HG02610 (cell line): ENCODE results near the gene RPE65.
"Not testable (repeated sequence)": the region's sequence is repeated elsewhere in the genome, so short reads cannot be mapped to it uniquely, and the experiment has no call there.

Experiments used
- ATAC-seq: cut with Tn5 transposase; IDR thresholded peaks from one replicate; pipeline ENCODE4 v1.9.1; 2021; ENCODE audit warnings: mild to moderate bottlenecking, moderate library complexity; ENCODE audit not compliant: unreplicated experiment

RPE65 gene

DNA sequence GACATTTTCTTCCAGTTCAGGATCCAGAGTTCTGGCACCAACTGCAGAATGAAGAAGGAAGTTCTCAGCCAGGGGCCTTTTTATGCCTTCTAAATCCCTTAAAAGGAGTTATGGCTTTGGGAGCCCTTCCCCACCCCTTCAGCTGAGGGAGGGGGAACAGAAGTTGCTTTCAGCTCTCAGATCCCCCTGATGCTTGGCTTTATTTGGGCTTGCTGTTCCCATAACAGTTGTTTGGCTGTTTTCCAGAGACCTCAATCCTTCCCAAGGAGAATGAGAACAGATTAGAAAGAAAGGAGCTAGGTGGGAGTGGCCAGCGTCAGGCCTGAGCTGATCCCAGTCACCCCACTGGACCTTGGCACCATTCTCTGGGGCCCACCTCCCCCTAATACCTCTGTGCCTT, at the start of gene RPE65:
TSS of gene RPE65 (minus strand) at position 54 of the 400 bp plus-strand sequence. CDS start at position 5, 49 bp downstream.
- no peak for ATAC-seq

DNA sequence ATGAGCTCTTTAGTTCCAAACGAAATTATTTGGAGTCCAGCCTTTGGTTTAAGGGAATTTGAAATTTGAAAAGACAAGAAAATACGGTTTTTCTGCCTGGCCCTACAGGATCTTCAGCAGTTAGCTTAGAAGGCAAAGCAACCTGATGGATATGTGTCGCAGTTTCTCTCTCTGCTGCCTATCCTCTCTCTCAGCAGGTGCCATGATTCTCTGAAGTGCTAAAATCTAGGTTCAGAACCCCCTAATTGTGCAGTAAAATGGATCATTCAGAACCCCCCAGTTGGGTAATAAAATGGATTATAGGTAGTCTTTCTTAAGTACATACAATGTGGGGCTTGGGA, 47.6 kb upstream of the RPE65 start:
- ATAC-seq: peak; percentile 18

DNA sequence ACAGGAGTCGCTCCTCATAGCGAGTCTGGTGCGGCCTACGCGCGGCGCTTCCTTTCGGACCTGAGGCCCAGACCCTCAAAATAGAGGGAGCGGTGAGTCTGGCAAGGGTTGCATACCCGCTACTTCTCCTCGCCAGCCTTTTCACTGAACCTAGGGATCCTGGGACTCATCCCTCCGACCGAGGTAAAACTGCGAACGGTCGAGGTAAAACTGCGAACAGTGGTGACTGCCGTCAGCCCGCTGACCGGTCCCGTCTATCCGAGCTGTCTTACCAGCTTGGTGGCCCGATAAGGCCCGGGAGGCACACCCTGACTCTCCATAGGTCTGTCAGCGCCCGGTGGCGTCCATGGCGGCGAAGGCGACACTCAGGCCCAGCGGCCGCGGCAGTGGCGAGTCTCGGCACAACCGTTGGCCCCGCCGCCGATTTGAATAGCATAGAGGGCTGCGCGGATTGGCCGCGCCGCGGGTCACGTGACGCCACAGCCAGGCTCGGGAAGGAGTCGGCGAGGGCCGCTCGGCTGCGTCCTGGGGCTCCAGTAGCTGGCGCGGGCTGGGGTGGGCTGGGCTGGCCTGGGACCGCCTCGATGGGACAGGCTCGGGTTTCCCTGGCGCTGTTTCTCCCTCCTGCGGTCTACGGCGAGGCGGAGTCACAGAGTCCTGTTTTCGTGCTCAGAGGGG, 47.1 kb upstream of the RPE65 start, which contains the start of gene DEPDC1:
TSS of gene DEPDC1 (minus strand) at position 403 of the 678 bp plus-strand sequence. CDS start at position 320, 83 bp downstream.
- peak; percentile 98 for ATAC-seq

DNA sequence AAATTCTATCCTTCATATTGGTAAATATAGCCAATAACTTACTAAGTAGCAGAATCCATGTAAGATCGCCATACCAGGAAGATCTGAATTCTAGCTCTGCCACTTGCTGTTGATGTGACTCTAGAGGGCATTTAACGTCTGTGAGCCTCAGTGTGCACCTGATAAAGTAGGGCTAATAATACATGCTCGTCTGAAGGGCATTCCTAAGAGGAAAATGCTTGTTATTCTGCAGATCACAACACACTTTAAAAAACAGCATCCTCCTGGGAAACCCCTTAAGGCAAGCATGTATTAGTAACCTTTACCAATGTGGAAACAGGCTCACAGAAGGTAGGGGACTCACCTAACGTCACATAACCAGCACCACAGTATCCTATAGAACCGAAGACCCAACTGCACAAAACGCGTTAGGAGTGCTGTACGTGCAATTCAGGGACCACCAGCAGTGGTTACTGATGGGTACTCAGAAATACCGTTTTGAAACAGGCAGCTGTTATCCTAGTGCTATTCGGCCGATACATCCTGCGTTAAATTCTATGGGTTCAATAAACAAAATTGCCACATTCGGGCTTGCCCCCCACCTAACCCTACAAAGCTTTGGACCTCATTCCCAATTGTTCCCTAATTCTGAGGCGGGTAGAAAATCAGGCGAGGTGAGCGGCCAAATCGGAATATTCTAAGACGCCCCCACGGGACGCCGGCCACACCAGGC, 46.4 kb upstream of the RPE65 start:
- no peak for ATAC-seq

DNA sequence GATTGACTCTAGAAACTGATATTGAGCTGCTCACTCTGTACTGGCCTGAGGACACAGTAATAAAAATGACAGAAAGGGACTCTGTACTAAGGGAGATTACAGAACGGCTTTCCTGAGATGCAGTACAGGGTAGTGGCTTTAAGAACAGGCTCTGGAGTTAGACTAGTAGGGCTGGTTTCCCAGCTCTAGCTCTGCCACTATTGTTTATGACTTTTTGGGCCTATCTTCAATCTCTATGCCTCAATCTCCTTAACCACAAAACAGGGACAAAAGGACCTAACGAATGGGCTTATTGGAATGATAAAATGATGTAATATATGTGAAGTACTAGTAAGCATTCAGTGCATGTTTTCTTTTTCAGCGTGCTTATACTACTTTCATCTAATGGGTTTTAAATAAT, 45.8 kb upstream of the RPE65 start:
- no peak for ATAC-seq

DNA sequence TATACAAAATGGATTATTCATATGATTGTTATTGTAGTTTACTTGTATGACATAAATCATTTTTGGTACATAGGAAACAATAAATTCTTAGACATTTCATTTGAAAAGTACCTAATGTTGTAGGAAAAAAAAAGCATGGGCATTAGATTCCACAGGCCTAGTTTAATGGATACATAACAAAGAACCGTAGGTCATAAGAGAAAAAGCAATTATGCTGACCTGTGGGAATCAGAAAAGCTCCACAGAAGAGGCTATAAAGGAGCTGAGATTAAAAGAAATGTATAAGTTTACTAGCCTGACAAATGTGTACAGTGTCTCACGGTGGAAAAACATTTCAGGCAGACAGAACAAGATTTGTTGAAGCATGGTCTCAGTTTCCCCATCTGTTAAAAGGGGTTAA, 43.4 kb upstream of the RPE65 start:
- no peak for ATAC-seq

DNA sequence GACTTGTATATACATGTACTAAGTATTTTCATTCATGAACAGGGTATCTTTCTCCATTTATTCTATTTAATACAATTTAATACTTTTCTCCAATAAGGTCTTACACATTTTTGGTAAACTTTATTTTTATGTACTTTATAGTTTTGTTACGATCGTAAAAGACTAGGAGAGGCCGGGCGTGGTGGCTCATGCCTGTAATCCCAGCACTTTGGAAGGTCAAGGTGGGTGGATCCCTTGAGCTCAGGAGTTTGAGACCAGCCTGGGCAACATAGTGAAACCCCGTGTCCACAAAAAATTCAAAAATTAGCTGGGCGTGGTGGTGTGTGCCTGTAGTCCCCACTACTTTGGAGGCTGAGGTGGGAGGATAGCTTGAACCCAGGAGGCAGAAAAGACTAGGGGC, 42.5 kb upstream of the RPE65 start:
- not testable (repeated sequence) for ATAC-seq

DNA sequence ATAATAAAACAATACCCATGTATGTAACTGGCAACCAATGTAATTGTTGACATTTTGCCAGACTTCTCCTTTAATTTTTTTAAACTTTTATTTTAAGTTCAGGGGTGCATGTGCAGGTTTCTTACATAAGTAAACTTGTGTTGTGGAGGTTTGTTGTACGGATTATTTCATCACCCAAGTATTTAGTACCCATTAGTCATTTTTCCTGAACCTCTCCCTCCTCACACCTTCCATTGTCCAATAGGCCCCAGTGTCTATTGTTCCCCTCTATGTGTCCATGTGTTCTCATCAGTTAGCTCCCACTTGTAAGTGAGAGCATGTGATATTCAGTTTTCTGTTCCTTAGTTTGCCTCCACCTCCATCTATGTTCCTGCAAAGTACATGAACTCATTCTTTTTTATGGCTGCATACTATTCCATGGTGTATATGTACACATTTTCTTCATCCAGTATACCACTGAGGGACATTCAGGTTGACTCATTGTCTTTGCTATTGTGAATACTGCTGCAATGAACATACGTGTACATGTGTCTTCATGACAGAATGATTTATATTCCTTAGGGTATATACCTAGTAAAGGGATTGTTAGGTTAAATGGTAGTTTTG, 40.4 kb upstream of the RPE65 start:
- ATAC-seq: no peak

DNA sequence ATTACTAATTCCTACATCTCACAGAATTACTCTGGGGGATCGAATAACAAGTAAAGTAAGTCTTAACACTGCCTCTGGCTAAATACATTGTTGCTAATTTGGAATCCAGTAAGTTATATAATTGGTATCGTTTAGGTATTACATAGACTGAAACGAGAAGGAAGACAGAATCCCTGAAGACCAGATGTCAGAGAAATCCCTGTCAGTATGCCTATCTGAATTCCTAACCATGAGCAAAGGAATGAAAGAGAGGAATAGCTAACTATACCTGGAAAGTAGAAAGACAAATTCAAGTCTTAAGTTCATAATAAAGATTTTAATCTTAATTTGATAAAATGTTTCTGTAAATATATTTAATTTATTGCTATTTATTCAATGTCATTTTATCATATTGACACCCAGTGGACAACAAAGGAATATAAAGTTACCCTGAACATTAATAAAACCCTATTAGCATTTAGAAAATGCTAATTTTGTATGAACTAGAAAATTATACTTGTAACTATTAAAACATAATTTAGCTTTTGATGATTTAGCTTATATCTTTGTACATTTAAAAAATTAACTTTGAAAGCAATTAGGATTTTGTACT, 35.8 kb upstream of the RPE65 start:
- no peak for ATAC-seq

DNA sequence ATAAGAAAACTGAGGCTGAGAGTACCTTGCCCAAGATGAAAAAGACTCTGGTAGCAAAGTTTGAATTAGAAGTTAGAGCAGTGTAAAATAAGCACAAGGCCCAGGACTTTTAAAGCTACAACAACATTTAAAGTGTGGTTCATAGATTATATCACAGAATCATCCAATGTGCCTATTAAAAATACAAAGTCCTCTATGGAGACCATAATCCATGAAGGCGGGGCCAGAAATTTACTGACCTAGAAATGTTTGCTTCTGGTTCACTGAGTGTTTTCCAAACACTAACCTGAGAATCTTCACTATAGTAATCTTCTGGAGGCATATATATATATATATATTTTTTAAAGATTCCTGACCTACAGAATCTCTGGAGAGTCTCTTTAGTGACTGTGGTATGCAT, 34.9 kb upstream of the RPE65 start:
- ATAC-seq: no peak

DNA sequence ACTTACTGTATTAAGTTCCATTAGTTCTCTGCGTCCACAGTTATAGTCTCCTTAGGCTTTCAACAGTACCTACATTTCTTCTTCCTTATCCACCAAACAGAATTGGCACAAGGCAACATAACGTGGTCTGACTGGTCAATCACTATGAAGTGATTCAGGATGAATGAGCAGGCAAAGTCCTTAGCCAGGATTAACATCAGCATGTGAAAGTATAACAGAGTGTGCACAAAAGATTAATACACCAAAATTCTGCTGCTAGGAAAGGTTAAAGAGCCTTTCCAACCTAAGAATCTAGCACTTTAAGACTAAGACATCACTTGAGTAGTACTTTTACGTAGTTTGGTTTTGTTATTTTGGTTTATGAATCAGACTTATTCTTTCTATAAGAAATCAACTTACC, 31.3 kb upstream of the RPE65 start:
- ATAC-seq: no peak

DNA sequence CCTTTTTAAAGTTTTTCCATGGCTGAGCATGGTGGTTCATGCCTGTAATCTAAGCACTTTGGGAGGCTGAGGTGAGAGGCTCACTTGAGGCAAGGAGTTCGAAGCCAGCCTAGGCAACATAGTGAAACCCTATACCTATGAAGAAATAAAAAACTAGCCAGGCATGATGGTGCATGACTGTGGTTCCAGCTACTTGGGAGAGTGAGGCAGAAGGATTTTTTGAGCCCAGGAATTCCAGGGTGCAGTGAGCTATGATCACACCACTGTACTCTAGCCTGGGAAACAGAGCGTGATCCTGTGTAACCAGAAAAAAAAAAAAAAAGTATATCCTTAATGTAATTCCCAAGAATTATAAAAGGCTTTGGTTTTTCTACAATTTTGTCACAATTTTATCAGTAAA, 29.7 kb upstream of the RPE65 start:
- no peak for ATAC-seq

DNA sequence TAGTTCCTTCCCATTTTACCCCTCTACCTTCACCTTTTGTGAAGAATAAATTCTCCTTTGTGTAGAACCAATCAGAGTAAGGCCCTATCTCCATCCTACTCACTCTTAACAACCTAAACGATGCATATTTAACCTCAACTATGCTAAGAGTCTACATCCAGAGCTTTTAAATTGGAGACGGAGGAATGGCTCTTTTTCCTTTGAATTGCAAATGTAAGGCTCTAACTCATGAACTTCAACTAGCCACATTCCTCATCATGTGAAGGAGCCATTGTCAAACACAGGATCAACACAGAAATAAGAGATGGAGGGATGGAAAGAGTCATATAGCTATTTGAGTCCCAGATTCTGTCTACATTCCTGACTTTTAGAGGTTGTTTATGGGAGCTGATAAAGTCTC, 28.9 kb upstream of the RPE65 start:
- ATAC-seq: no peak

DNA sequence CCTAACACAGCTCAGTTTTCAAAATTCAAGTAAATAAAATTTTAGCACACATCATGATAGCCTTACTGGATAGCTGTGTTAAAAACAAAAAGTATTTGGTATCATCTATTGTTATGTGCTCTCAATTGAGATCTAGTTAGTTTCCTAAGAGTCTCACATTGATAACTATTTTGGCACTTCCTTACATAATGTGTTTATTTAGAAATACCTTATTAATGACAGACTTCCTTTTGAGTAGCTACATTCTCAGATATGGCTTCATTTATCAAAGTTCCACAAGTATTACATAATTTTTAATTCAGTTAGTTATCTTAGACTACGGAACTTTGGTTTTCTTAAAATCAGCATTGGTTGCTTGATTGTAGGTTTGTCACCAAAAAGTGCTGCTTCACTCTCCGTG, 26.9 kb upstream of the RPE65 start:
- not testable (repeated sequence) for ATAC-seq

DNA sequence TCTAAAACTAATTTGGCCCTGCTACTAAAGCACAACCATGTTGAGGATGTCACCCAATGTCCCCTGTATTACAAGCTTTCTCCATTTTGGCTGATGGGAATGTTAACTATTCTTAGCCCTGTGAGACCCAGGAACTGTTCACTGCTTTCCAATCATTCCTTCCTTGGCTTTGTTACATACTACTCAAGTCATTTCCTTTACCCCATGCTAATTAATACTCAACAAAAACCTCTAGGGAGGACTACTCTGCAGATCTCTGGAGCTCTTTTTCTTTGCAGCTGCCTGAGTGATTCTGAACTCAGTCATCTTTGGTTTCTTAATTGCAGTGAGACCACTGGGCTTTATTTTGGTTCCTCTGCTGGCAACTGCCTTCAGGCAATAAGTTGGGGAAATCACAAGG, 23.3 kb upstream of the RPE65 start:
- ATAC-seq: no peak

DNA sequence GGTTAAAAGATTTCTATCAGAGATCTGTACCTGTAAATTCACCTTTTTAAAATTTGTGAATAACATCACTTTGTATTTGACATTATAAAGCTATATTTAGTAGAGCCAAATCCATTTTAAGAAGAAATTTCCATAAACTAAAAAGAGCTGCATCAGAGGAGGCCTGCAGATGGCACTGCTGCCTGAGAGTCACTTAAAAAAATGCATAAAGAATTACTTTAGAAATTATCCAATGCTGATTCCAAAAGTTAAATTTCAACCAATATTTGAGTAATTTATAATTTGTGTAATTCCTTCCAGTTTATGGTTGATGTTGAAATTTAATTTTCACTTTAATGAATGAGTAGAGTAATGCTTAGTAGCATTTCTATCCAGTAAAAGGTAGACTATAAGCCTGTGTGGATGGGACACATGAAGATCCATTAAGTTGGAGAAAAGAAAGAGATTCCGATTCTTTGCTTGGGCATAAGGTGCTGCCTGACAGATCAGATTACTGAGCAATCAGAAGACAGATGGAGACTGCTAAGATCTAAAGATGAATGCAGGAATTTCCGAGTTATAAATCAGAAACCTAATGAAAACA, 20.7 kb upstream of the RPE65 start:
- ATAC-seq: no peak

DNA sequence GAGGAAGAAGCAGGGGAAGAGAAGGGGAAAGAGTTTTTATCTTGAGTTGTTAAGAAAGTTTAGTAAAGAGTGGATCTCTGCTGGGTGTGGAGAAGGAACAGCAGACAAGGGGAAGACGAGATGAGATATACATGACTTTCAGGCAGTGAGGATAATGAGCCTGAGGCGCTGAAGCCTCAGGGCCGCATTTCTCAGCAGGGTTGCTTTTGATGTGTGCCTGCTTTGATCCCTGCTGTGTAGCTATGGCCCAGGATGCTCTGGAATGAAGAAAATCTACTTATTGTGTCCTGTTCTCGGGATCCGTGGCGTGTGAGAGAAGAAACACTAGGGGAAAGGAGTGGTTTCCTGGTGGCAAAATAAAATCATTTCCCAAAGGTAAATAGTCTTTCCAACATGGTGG, 15.1 kb upstream of the RPE65 start:
- ATAC-seq: no peak

DNA sequence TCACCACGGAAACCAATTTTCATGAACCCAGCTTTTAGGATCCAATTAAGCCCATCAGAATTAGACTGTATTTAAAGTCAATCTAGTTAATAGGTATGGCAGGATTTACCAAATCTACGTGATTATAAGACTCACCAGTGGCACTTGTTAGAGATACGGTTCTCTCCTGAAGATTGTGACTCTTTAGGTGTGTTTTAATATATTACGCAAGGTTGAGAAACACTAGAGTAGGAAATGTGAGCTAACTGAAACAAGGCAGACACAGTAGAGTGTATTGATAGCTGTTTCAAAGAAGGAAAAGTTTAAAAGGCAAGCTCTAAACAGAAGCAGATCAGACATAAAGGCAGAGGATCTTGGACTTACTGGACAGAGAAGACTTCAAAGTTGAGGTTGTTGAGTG, 11.2 kb upstream of the RPE65 start:
- ATAC-seq: no peak

DNA sequence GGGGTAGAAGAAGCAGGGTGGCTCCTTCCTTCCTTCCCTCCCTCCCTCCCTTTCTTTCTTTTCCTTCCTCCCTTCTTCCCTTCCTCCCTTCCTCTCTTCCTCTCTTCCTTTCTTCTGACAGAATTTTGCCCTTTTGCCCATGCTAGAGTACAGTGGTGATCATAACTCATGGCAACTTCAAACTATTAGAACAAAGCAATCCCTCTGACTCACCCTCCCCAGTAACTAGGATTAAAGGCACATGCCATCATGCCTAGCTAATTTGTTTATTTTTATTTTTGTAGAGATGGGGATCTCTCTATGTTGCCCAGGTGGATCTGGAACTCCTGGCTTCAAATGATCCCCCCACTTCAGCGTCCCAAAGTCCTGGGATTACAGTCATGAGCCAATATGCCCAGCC, 10.0 kb upstream of the RPE65 start:
- no peak for ATAC-seq

DNA sequence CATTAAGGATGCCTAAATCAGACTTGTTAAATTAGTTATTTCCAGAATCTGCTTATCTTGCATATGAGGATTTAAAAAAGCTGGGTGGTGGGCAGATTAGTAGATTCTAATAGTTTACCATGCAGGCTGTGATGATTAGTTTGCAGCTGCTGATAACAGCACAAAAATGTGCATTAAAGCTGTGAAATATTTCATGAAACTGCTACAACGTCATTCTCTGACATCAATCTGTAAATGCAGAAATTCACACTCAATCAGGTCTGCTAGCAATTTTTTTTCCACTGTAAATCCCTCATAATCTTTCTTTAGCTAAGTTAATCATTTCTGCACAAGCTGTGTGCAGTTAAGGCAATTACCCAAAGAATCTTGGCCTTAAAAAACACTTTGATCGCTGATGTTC, 9.3 kb upstream of the RPE65 start:
- no peak for ATAC-seq

DNA sequence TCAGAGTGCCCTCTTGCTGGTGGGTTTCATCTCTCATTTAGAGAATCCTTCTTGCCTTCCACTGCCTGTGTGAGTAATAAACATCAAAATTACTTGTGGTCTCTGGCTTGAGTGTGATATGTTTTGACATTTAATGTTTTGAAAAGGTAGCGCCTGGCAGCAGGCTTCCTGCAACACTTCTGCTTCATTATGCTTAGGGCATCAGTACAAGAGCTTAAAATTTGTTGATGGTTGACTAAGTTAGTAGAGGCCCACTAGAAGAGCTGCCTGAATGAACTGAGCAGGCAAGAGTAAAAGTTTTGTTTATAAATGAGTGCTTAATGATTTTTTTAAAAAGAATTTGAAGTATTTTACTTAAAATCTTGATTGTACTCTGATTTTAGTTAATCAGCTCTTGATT, 6.4 kb upstream of the RPE65 start:
- ATAC-seq: no peak

DNA sequence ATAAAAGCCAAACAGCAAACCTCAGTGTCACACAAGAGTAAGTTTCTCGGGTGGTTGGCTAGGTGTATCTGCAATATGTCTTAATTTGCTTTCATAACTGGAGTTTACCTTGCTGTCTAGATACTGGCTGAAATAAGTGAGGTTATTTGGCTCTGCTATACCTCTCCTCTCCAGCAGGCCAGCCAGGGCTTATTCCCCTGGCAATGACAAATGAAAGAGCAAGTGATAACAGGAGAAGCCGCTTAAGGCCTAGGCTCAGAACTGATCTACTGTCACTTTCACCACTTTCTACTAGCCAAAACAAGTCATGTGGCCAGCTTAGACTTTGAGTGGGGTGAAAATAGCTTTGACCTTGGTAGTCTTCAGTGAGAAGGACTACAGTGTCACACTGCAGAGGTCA, 4.8 kb upstream of the RPE65 start:
- ATAC-seq: no peak
